Activated T-helper 1 cell treated with anti-CD3 and anti-CD28 coated beads, Interleukin-12 subunit alpha, Interleukin-12 subunit beta, Interleukin-2, Interleukin-4 antibody, amounts not matched to agents 30 ng/mL and 10 ng/mL and 1 ng/mL, durations not matched to agents 14 hours and 24 hours and 36 hours (primary cell): ENCODE measurements around the gene METRNL. TPM values are rescaled to one million over a fixed set of nuclear protein-coding genes. Genes with fewer than 3 reads are reported as not detected.
"Not testable (repeated sequence)": the region's sequence is repeated elsewhere in the genome, so short reads cannot be mapped to it uniquely, and the experiment has no call there.

Source experiments
- DNase-seq: peaks from one replicate; pipeline ENCODE4 v3.0.0; 2021; ENCODE audit warnings: low spot score
- H3K27ac Mint-ChIP-seq: one replicate; pipeline ENCODE4 v1.8.0; 2021; ENCODE audit warnings: mild to moderate bottlenecking, mixed read lengths
- H3K27me3 Mint-ChIP-seq: one replicate; pipeline ENCODE4 v1.8.0; 2022; ENCODE audit warnings: mild to moderate bottlenecking, moderate library complexity, mixed read lengths; ENCODE audit not compliant: insufficient read depth
- H3K36me3 Mint-ChIP-seq: one replicate; pipeline ENCODE4 v1.8.0; 2021; ENCODE audit warnings: low read depth, mixed read lengths
- H3K4me1 Mint-ChIP-seq: one replicate; pipeline ENCODE4 v1.8.0; 2021; ENCODE audit warnings: low read depth, mixed read lengths
- H3K4me3 Mint-ChIP-seq: one replicate; pipeline ENCODE4 v1.8.0; 2021; ENCODE audit warnings: mild to moderate bottlenecking, moderate library complexity, mixed read lengths
- H3K9me3 Mint-ChIP-seq: one replicate; pipeline ENCODE4 v1.8.0; 2021; ENCODE audit warnings: mixed read lengths
- intact Hi-C: fragments of 100-400 bp; cut with micrococcal nuclease; formaldehyde crosslinking; loops from one replicate; pipeline ENCODE4 v1.15.1; 2024
- total RNA-seq: library from RNA; stranded (reverse); gene quantifications from 2 replicates; pipeline ENCODE4 v1.2.3, GENCODE V29; 2022

METRNL gene
- total RNA-seq, 1 donor from 2014 or later, result 31.1 TPM

DNA sequence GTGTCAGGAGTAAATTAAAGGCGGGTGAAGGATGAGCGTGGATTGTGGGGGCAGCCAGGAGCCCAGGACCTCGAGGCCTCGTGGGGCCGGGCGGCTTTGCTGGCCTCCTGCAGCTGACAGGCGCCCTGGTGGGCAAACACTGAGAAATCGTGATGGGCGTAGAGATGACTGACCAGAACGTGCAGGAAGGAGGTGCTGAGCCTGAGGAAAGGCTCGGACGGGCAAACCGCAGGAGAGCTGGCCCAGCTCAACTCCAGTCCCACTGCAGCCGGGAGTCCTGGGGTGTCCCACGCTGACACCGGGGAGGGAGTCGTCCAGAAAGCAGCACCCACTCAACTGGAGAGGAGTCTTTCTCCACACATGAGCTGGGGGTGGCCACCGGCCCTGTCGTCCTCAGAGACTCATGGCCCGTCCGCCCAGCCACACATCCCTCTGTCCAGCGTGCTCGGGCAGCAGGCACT lies 36.9 kb downstream of the METRNL start:
- H3K36me3 Mint-ChIP-seq, result no peaks in the 10 kb centered on the region
- intact Hi-C loops, result no loop called here
- peaks cover 17% of the 10 kb centered on the region for H3K4me1 Mint-ChIP-seq
- H3K4me3 Mint-ChIP-seq, result no peak overlapping the region
- DNase-seq, result no peak
- no peaks in the 10 kb centered on the region for H3K9me3 Mint-ChIP-seq
- no peak overlapping the region for H3K27ac Mint-ChIP-seq
- peaks cover 14% of the 10 kb centered on the region for H3K27me3 Mint-ChIP-seq

DNA sequence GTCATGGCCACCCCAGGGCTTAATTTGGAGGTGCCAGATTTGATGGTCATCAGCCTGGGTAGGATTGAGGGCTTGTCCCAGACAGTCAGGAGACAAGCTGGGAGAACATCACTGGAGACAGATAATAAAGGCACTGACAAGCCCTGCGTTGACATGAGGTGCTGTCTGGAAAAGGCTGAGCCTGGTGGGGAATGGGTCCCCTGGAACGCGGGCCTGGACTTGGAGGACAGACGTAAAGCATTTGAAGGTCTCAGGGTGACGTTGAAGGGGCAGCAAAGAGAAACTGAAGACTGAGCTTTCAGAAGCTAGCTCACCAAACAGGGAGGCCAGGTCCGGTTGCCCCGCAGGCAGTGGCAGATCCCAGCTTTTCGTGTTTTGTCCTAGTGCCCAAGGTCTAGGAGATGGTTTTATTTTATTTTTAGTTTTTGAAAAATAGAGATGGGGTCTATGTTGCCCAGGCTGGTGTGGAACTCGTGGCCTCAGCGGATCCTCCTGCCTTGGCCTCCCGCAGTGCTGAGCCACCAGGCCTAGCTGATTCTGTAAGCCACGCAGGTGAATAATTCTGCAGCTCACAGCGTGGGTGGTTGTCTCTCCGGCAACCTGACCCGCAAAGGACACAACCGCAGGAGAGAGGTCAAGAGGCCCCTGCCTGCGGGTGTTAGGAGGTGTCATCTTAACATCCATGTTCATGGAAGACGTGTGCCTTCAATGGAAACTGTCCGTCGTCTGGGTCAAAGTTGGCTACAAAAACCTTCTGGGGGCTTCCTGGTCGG lies 37.6 kb downstream of the METRNL start:
- Mint-ChIP-seq H3K4me3 (no peak overlapping the region), H3K4me1 (peaks cover 17% of the 10 kb centered on the region), H3K27me3 (peaks cover 18% of the 10 kb centered on the region), H3K27ac (no peak overlapping the region), H3K36me3 (no peaks in the 10 kb centered on the region), H3K9me3 (no peaks in the 10 kb centered on the region)
- no peak for DNase-seq
- intact Hi-C loops, result no loop called here

DNA sequence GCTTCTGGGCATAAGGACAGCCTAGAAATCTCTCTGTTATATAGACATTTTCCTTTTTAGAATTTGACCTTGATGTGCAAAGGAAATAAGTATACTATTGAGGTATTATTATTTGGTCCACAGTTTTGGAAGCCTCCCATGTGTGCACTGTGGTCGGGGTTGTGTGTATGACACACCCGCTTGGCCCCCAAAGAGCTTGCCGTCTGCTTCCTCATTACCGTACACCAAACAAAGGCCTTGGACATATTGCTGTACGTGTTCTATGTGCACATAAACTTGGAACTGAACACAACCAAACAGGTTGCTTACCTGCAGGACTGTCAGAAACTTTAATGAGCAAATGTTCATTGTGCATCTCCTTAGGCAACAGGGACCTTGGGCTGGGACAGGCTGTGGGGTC lies 38.2 kb downstream of the METRNL start:
- Mint-ChIP-seq H3K4me1 (peaks cover 17% of the 10 kb centered on the region), H3K9me3 (no peaks in the 10 kb centered on the region), H3K27ac (no peak overlapping the region), H3K36me3 (no peaks in the 10 kb centered on the region), H3K27me3 (peaks cover 22% of the 10 kb centered on the region), H3K4me3 (no peak overlapping the region)
- no peak for DNase-seq
- intact Hi-C loops, result no loop called here

DNA sequence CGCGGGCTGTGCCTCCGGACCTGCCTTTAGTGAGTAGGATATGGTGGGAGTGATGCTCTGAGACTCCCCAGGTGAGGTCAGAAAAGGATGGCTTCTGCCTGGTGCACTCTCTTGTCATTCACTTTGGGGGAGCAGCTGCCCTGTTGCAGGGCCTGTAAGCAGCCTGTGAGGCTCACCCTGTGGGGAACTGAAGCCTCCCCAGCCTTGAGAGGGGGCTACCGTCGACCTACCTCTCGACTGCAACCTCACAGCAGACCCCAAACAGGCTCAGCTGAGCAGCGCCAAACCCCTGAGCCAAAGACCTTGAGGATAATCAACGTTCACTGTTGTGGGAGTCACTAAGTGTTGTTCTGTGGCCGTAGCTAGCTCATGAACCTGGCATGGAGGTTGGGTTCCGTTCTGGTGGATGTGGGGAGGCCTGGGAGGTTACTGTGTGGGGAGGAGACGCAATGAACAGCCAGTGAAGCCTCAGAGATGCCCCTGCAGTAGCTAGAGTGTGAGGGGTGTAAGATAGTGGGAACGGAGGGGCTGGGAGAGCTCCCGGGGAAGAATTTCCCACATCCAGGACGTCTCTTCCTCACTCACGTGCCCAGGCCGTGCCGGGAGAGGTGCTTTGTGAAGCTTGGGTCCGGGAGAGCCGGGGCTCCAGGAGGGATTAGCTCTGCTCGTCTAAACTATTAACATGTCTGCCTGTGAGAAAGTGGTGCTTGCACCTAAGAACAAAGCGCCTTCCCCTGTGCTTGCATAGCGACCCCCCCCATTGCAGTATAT lies 38.8 kb downstream of the METRNL start:
- Mint-ChIP-seq H3K27me3 (peaks cover 25% of the 10 kb centered on the region), H3K9me3 (no peaks in the 10 kb centered on the region), H3K36me3 (no peaks in the 10 kb centered on the region), H3K27ac (no peak overlapping the region), H3K4me3 (no peak overlapping the region), H3K4me1 (peaks cover 17% of the 10 kb centered on the region)
- no peak for DNase-seq
- intact Hi-C loops, result no loop called here

DNA sequence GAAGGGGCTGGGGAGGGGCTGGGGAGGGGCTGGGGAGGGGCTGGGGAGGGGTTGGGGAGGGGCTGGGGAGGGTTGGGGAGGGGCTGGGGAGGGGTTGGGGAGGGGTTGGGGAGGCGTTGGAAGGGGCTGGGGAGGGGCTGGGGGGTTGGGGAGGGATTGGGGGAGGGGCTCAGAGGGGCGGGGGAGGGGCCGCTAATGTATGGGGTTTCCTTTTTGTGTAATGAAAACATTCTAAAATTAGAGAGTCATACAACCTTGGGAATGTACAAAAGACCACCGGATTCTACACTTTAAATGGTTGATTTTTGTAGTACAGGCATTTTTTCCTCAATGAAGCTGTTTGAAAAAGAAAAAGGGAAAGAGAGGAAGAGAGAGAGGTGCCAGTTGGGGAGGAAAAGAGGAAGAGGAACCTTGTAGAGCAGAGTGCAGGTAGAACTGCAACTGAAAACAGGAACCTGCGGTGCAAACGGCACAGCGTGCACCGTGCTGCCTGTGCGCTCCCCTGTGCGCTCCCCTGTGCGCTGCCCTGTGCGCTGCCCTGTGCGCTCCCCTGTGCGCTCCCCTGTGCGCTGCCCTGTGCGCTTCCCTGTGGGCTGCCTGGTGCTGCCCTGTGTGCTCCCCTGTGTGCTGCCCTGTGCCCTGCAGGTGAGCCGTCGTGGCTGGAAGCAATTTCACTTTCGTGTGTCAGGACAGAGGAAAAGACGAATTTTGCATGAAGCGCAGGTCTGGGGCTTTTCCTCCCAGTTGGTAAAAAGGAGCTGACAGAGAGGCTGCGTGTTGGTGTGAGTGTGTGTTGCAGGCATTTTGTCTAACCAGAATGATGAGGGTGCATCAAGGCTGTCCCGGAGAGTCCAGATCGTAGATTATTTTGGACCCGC lies 40.8 kb downstream of the METRNL start:
- no peak for DNase-seq
- Mint-ChIP-seq H3K27me3 (peaks cover 26% of the 10 kb centered on the region), H3K36me3 (no peaks in the 10 kb centered on the region), H3K27ac (no peak overlapping the region), H3K4me3 (peak overlapping the region; percentile 66), H3K9me3 (peaks cover 3% of the 10 kb centered on the region), H3K4me1 (peaks cover 25% of the 10 kb centered on the region)
- intact Hi-C loops, result loop anchor here (5.0 kb wide), 1 partner anchor 33 kb away; no protein-coding TSS in a partner anchor

DNA sequence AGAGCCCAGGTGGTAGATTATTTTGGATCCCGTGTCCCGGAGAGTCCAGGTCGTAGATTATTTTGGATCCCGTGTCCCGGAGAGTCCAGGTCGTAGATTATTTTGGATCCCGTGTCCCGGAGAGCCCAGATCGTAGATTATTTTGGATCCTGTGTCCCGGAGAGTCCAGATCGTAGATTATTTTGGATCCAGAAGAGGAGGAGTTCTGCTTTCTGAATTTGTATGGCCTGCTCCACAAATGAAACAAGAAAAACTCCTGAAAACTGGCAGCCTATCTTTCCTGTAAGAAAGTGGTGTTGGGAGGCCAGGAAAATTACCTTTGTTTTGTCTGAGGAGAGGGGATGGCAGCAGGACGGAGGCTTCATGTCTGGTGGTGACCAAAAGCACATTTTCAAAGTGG lies 42.1 kb downstream of the METRNL start:
- not testable (repeated sequence) for H3K27ac Mint-ChIP-seq, H3K9me3 Mint-ChIP-seq, H3K4me3 Mint-ChIP-seq, H3K36me3 Mint-ChIP-seq, DNase-seq
- peaks cover 31% of the 10 kb centered on the region for H3K27me3 Mint-ChIP-seq
- peaks cover 33% of the 10 kb centered on the region for H3K4me1 Mint-ChIP-seq
- intact Hi-C loops, result loop anchor here (5.0 kb wide), 1 partner anchor 34 kb away; no protein-coding TSS in a partner anchor

DNA sequence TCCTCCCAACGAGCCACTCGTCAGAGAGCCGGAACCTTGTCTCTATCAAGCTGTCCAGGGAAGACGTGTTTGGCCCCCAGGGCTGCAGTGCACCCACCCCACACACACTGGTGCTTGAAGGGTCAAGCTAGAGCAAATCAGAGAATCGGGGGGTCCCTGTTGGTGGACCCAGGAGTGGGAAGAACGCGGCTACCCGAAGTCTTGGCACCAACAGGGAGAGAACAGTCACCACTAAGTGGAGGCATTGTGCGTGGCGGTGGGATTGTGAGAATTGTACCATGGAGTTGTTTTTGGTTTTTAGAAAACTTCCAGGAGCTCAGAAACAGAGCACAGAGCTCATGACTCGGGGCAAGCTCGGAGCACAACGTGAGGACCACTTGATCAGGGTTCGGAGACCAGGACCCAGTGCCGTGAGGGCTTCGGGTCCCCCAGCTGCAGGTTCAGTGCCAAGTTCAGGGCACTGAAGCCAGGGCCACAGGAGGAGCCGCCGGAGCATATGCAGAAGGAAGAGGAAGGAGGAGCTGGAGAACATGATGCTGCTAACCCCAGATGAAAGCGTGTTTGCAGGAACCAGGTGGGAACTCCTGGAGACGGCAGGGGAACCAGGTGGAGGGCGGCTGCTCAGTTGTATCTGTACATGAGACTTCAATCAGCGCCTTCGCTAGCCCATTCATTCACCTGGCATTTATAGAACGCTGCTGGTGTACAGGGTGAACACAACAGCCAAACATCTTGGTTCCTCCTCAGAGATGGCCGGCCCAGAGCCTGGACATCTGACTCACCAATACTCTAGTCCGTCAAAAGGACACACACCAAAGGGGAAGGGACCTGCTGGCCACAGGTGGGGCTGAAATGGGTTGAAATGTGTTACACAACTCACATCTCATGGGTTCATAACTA lies 42.8 kb downstream of the METRNL start:
- H3K27ac Mint-ChIP-seq, result no peak overlapping the region
- no peak overlapping the region for H3K4me3 Mint-ChIP-seq
- H3K9me3 Mint-ChIP-seq, result peaks cover 3% of the 10 kb centered on the region
- peaks cover 32% of the 10 kb centered on the region for H3K27me3 Mint-ChIP-seq
- H3K4me1 Mint-ChIP-seq, result peaks cover 33% of the 10 kb centered on the region
- no peaks in the 10 kb centered on the region for H3K36me3 Mint-ChIP-seq
- DNase-seq, result no peak
- intact Hi-C loops, result loop anchor here (5.0 kb wide), 1 partner anchor 35 kb away; no protein-coding TSS in a partner anchor

DNA sequence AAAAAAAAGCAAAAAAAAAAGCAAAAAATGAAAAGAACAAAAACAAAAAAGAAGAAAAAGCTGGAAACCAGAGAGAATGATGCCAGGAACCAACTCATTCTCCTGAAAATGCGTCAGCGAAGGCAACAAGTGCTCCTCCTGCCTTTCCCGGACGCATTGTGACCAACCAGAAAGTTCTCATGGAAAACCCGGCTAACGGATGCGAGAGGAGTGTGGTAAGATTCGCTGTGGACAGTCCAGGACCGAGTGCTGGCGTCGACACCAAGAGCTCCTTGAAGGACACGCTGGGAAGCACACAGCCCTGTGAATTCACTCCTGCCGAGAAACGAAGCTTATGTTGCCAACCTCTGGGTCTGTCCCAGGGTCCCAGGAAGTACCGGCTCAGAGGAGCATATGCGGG lies 43.4 kb downstream of the METRNL start:
- H3K36me3 Mint-ChIP-seq, result no peaks in the 10 kb centered on the region
- H3K27me3 Mint-ChIP-seq, result peaks cover 32% of the 10 kb centered on the region
- H3K9me3 Mint-ChIP-seq, result peaks cover 3% of the 10 kb centered on the region
- no peak overlapping the region for H3K4me3 Mint-ChIP-seq
- H3K4me1 Mint-ChIP-seq, result peaks cover 33% of the 10 kb centered on the region
- intact Hi-C loops, result loop anchor here (5.0 kb wide), 1 partner anchor 36 kb away; no protein-coding TSS in a partner anchor
- H3K27ac Mint-ChIP-seq, result no peak overlapping the region
- DNase-seq, result no peak

DNA sequence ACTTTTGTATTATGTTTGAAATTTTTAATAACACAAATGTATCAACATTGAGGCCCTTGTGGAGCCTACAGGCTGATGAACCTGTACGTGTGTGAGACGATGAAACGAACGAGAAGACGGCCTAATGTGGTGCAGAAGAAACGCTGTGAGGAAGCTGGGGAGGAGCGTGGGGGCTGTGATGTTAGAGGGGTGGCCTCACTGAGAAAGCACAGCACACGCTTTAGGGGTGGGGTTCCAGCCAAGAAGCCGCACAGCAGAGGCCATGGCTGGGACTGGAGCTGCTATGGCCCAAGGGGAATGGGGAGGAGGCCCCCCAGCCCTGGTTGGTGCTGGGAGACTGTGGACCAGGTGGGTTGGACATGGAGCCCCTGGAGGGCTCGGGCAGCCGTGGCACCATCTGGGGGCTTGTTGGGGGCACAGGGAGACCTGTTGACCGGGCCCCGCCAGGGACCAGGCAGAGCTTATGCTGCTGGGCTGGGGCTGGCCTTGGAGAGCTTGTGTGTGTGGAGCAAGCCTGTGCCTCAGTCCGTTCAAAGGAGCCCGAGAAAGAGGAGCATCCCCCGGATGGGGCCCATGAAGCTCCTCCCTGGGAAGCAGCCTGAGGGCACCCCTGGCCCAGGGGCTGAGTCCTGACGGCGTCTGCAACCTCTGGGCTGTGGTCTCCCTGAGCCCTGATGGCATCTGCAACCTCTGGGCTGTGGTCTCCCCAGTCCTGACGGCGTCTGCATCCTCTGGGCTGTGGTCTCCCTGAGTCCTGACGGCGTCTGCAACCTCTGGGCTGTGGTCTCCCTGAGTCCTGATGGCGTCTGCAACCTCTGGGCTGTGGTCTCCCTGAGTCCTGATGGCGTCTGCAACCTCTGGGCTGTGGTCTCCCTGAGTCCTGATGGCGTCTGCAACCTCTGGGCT lies 44.7 kb downstream of the METRNL start:
- Mint-ChIP-seq H3K4me3 (no peak overlapping the region), H3K27me3 (peaks cover 24% of the 10 kb centered on the region), H3K27ac (no peak overlapping the region), H3K9me3 (peaks cover 3% of the 10 kb centered on the region), H3K36me3 (no peaks in the 10 kb centered on the region), H3K4me1 (peaks cover 27% of the 10 kb centered on the region)
- intact Hi-C loops, result loop anchor here (5.0 kb wide), 1 partner anchor 37 kb away; no protein-coding TSS in a partner anchor
- no peak for DNase-seq

DNA sequence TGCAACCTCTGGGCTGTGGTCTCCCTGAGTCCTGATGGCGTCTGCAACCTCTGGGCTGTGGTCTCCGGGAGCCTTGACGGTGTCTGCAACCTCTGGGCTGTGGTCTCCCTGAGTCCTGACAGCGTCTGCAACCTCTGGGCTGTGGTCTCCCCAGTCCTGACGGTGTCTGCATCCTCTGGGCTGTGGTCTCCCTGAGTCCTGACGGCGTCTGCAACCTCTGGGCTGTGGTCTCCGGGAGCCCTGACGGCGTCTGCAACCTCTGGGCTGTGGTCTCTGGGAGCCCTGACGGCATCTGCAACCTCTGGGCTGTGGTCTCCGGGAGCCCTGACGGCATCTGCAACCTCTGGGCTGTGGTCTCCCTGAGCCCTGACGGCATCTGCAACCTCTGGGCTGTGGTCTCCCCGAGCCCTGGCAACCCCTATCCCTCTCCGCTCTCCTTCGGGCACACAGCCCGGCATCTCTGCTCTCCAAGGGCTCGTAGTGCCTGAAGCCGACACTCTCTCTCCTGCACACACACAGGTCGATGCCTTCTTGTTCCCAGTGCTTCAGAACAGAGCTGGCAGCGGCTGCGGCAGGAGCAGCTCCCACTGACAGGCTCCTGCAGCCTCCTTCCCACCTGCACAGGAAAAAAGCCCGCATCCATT lies 45.6 kb downstream of the METRNL start:
- peaks cover 3% of the 10 kb centered on the region for H3K9me3 Mint-ChIP-seq
- intact Hi-C loops, result loop anchor here (5.0 kb wide), 1 partner anchor 38 kb away; no protein-coding TSS in a partner anchor

More for the DNA sequence above, 45.6 kb downstream of the METRNL start:
- Mint-ChIP-seq H3K27ac (no peak overlapping the region), H3K4me3 (no peak overlapping the region), H3K27me3 (peaks cover 18% of the 10 kb centered on the region), H3K36me3 (no peaks in the 10 kb centered on the region), H3K4me1 (peaks cover 19% of the 10 kb centered on the region)
- DNase-seq, result peak; percentile 26
